HG03066 (cell line): ENCODE data around the gene GRIN3B.

Source experiments
- ATAC-seq: cut with Tn5 transposase; IDR thresholded peaks from one replicate; pipeline ENCODE4 v1.9.1; 2021; ENCODE audit warnings: low read depth; ENCODE audit not compliant: unreplicated experiment

The GRIN3B gene

GRCh38 chr19:964761-965694 is 35.2 kb upstream of the GRIN3B start:
- ATAC-seq = no peak

GRCh38 chr19:966485-967088 is 33.6 kb upstream of the GRIN3B start:
- no peak for ATAC-seq

- no peak for ATAC-seq
Measured at GRCh38 chr19:970695-971094, 29.5 kb upstream of the GRIN3B start.

- ATAC-seq = no peak
Measured at GRCh38 chr19:971795-972194, 28.4 kb upstream of the GRIN3B start.

- ATAC-seq = no peak
Measured at GRCh38 chr19:972281-972680, 27.9 kb upstream of the GRIN3B start.

GRCh38 chr19:973726-974563 is 26.3 kb upstream of the GRIN3B start:
- no peak for ATAC-seq

- ATAC-seq = no peak
Measured at GRCh38 chr19:974564-975257, 25.5 kb upstream of the GRIN3B start.

GRCh38 chr19:976476-976875 is 23.7 kb upstream of the GRIN3B start:
- no peak for ATAC-seq

- ATAC-seq = no peak
Measured at GRCh38 chr19:977058-977464, 23.2 kb upstream of the GRIN3B start.

- no peak for ATAC-seq
Measured at GRCh38 chr19:979318-979741, 20.9 kb upstream of the GRIN3B start.

GRCh38 chr19:980133-980998 is 19.9 kb upstream of the GRIN3B start:
- ATAC-seq = no peak

GRCh38 chr19:982567-983170 is 17.6 kb upstream of the GRIN3B start:
- no peak for ATAC-seq

GRCh38 chr19:984165-984967 is 15.9 kb upstream of the GRIN3B start, which contains the start of gene WDR18:
Gene WDR18 (plus strand): TSS chr19:984345. CDS start chr19:984354, 9 bp downstream.
- ATAC-seq = no peak

GRCh38 chr19:986083-986482 is 14.1 kb upstream of the GRIN3B start:
- ATAC-seq = no peak

GRCh38 chr19:988081-988480 is 12.1 kb upstream of the GRIN3B start:
- ATAC-seq = no peak

GRCh38 chr19:988510-988909 is 11.7 kb upstream of the GRIN3B start:
- ATAC-seq = no peak

- no peak for ATAC-seq
Measured at GRCh38 chr19:989381-990081, 10.7 kb upstream of the GRIN3B start.

GRCh38 chr19:990119-990571 is 10.1 kb upstream of the GRIN3B start:
- ATAC-seq = no peak
